Ishikawa (cell line): ENCODE data around the gene CYB561D1.

ENCODE experiments used
- RAD21 ChIP-seq: IDR thresholded peaks from 2 replicates; pipeline ENCODE4 v1.6.1; 2012; ENCODE audit warnings: low read depth
- TCF12 ChIP-seq: IDR thresholded peaks from 2 replicates; pipeline ENCODE4 v1.6.1; 2012; ENCODE audit warnings: low read depth

- no peak for TF ChIP-seq TCF12
- no peak for TF ChIP-seq RAD21
These were observed 3.7 kb downstream of the CYB561D1 start for GRCh38 chr1:109497449-109498160.
